GM18870 (cell line): Measurements from ENCODE around the gene GRIN2D.

ENCODE experiments used
- ATAC-seq: cut with Tn5 transposase; IDR thresholded peaks from one replicate; pipeline ENCODE4 v1.9.1; 2021; ENCODE audit warnings: moderate library complexity; ENCODE audit not compliant: unreplicated experiment

GRIN2D gene

GRCh38 chr19:48397263-48398101 is 4.0 kb downstream of the GRIN2D start:
- ATAC-seq = no peak

- no peak for ATAC-seq
Observed at GRCh38 chr19:48398102-48398374, 4.6 kb downstream of the GRIN2D start.

- ATAC-seq = no peak
Observed at GRCh38 chr19:48398375-48399235, 5.1 kb downstream of the GRIN2D start.

- ATAC-seq = no peak
Observed at GRCh38 chr19:48400018-48400742, 6.7 kb downstream of the GRIN2D start.

GRCh38 chr19:48401287-48401686 is 7.8 kb downstream of the GRIN2D start:
- ATAC-seq = no peak

- ATAC-seq = no peak
Observed at GRCh38 chr19:48403606-48404005, 10.1 kb downstream of the GRIN2D start.

- ATAC-seq = no peak
Observed at GRCh38 chr19:48405010-48405659, 11.7 kb downstream of the GRIN2D start.

GRCh38 chr19:48405850-48406249 is 12.4 kb downstream of the GRIN2D start:
- ATAC-seq = no peak

GRCh38 chr19:48413879-48414587 is 20.6 kb downstream of the GRIN2D start:
- ATAC-seq = no peak

GRCh38 chr19:48415395-48415794 is 21.9 kb downstream of the GRIN2D start:
- ATAC-seq = no peak

GRCh38 chr19:48415806-48416221 is 22.3 kb downstream of the GRIN2D start:
- ATAC-seq = no peak

- no peak for ATAC-seq
Observed at GRCh38 chr19:48417421-48417820, 24.0 kb downstream of the GRIN2D start.

GRCh38 chr19:48418317-48419064 is 25.0 kb downstream of the GRIN2D start:
- ATAC-seq = no peak

GRCh38 chr19:48419158-48419920 is 25.9 kb downstream of the GRIN2D start:
- no peak for ATAC-seq

- no peak for ATAC-seq
Observed at GRCh38 chr19:48421548-48421947, 28.1 kb downstream of the GRIN2D start.

- ATAC-seq = no peak
Observed at GRCh38 chr19:48424694-48425219, 31.3 kb downstream of the GRIN2D start.

- ATAC-seq = no peak
Observed at GRCh38 chr19:48428670-48429069, 35.2 kb downstream of the GRIN2D start.

- ATAC-seq = no peak
Observed at GRCh38 chr19:48433337-48433736, 39.9 kb downstream of the GRIN2D start.

GRCh38 chr19:48436586-48436985 is 43.1 kb downstream of the GRIN2D start:
- ATAC-seq = no peak
